Measurements from ENCODE around the gene SBK2.

Gene SBK2

GRCh38 chr19:55543567-55543966, 6.6 kb upstream of the SBK2 start:
- TF ChIP-seq CTCF (IDR thresholded peaks at IDR 0.05): no peak

GRCh38 chr19:55542292-55542855, 5.4 kb upstream of the SBK2 start:
- TF ChIP-seq CTCF (IDR thresholded peaks at IDR 0.05): no peak

- no peak for TF ChIP-seq CTCF (IDR thresholded peaks at IDR 0.05)
Observed at GRCh38 chr19:55541091-55541490, 4.2 kb upstream of the SBK2 start.

GRCh38 chr19:55540619-55541018, 3.7 kb upstream of the SBK2 start:
- TF ChIP-seq CTCF (IDR thresholded peaks at IDR 0.05): no peak

GRCh38 chr19:55539090-55539984, 2.4 kb upstream of the SBK2 start:
- no peak for TF ChIP-seq CTCF (IDR thresholded peaks at IDR 0.05)

- no peak for TF ChIP-seq CTCF (IDR thresholded peaks at IDR 0.05)
Observed at GRCh38 chr19:55538132-55538531, 1.2 kb upstream of the SBK2 start.

GRCh38 chr19:55537741-55538111, 793 bp upstream of the SBK2 start:
- no peak for TF ChIP-seq CTCF (IDR thresholded peaks at IDR 0.05)
